Stimulated activated naive B cell treated with anti-CD40 and anti-IgM and Interleukin-4, amounts not matched to agents 10 μg/mL and 1 μg/mL and 100 μg/mL, for 72 hours (primary cell): ENCODE results near the gene NOP10.
"Not testable (repeated sequence)": the region's sequence is repeated elsewhere in the genome, so short reads cannot be mapped to it uniquely, and the experiment has no call there.

Experiments used
- ATAC-seq, 2 donors: fragments of 150-1000 bp; cut with Tn5 transposase; replicated peaks; 2 replicates each; pipeline ENCODE4 v1.10.0; 2021; ENCODE audit warnings: moderate library complexity in 1 of 2
- DNase-seq: peaks from one replicate; pipeline ENCODE4 v3.0.0; 2021
- H3K27ac Mint-ChIP-seq: one replicate; pipeline ENCODE4 v1.8.0; 2022; ENCODE audit warnings: mild to moderate bottlenecking, mixed read lengths
- H3K27me3 Mint-ChIP-seq, 2 donors: one replicate each; pipeline ENCODE4 v1.8.0; 2022; ENCODE audit warnings: mixed read lengths in 2 of 2
- H3K36me3 Mint-ChIP-seq, 2 donors: one replicate each; pipeline ENCODE4 v1.8.0; 2022; ENCODE audit warnings: mixed read lengths in 2 of 2, mild to moderate bottlenecking in 1 of 2
- H3K4me1 Mint-ChIP-seq, 2 donors: one replicate each; pipeline ENCODE4 v1.8.0; 2022; ENCODE audit warnings: mixed read lengths in 2 of 2, mild to moderate bottlenecking in 1 of 2
- H3K4me3 Mint-ChIP-seq, 2 donors: one replicate each; pipeline ENCODE4 v1.8.0; 2022; ENCODE audit warnings: mild to moderate bottlenecking in 2 of 2, mixed read lengths in 2 of 2, moderate library complexity in 1 of 2
- H3K9me3 Mint-ChIP-seq, 2 donors: one replicate each; pipeline ENCODE4 v1.8.0; 2022; ENCODE audit warnings: mixed read lengths in 2 of 2, mild to moderate bottlenecking in 1 of 2

The NOP10 gene

GRCh38 chr15:34342737-34343575, at the start of gene NOP10, which contains the start of gene NUTM1:
Gene NOP10 (minus strand): TSS chr15:34343136. CDS start chr15:34343073, 63 bp downstream.
Gene NUTM1 (plus strand): TSS chr15:34343315. CDS start chr15:34343697, 382 bp downstream.
- peaks cover 0 to under 1% of the 10 kb centered on the region in 2 donors for H3K27me3 Mint-ChIP-seq
- H3K27ac Mint-ChIP-seq: peak within 1 kb of the TSS; percentile 95
- ATAC-seq: peak; percentile 93 to 94
- peak; percentile 88 for DNase-seq
- H3K9me3 Mint-ChIP-seq: peaks cover 2 to 3% of the 10 kb centered on the region in 2 donors
- peaks cover 18 to 22% of the 10 kb centered on the region in 2 donors for H3K36me3 Mint-ChIP-seq
- no peak within 1 kb of the TSS for H3K4me3 Mint-ChIP-seq
- H3K4me1 Mint-ChIP-seq: peaks cover 12 to 36% of the 10 kb centered on the region in 2 donors

- H3K27ac Mint-ChIP-seq, ATAC-seq, DNase-seq, H3K27me3 Mint-ChIP-seq, H3K9me3 Mint-ChIP-seq, H3K4me3 Mint-ChIP-seq, H3K36me3 Mint-ChIP-seq, H3K4me1 Mint-ChIP-seq: not testable (repeated sequence)
These were observed 46.7 kb upstream of the NOP10 start for GRCh38 chr15:34389594-34390086.

GRCh38 chr15:34381829-34382521, 39.0 kb upstream of the NOP10 start:
- H3K27ac Mint-ChIP-seq, ATAC-seq, H3K4me1 Mint-ChIP-seq, H3K9me3 Mint-ChIP-seq, H3K27me3 Mint-ChIP-seq, H3K4me3 Mint-ChIP-seq, H3K36me3 Mint-ChIP-seq, DNase-seq: not testable (repeated sequence)

- not testable (repeated sequence) for H3K9me3 Mint-ChIP-seq, H3K27ac Mint-ChIP-seq, DNase-seq, H3K27me3 Mint-ChIP-seq, H3K36me3 Mint-ChIP-seq, H3K4me1 Mint-ChIP-seq, ATAC-seq, H3K4me3 Mint-ChIP-seq
These were observed 37.6 kb upstream of the NOP10 start for GRCh38 chr15:34380491-34380890.

- Mint-ChIP-seq H3K36me3 (peaks cover 0 to 7% of the 10 kb centered on the region in 2 donors), H3K27ac (no peak overlapping the region), H3K4me3 (no peak overlapping the region), H3K27me3 (no peaks in the 10 kb centered on the region), H3K9me3 (no peaks in the 10 kb centered on the region), H3K4me1 (no peaks in the 10 kb centered on the region)
- no peak for DNase-seq
- ATAC-seq: no peak
These were observed 33.9 kb upstream of the NOP10 start for GRCh38 chr15:34376856-34377255.

GRCh38 chr15:34375541-34375940, 32.6 kb upstream of the NOP10 start:
- H3K9me3 Mint-ChIP-seq, H3K27ac Mint-ChIP-seq, H3K4me3 Mint-ChIP-seq, H3K27me3 Mint-ChIP-seq, DNase-seq, ATAC-seq, H3K4me1 Mint-ChIP-seq: not testable (repeated sequence)
- H3K36me3 Mint-ChIP-seq: peaks cover 0 to 10% of the 10 kb centered on the region in 2 donors

GRCh38 chr15:34374816-34375215, 31.9 kb upstream of the NOP10 start:
- peaks cover under 1 to 8% of the 10 kb centered on the region in 2 donors for H3K4me1 Mint-ChIP-seq
- no peak overlapping the region for H3K27ac Mint-ChIP-seq
- no peak for DNase-seq
- ATAC-seq: no peak
- no peaks in the 10 kb centered on the region for H3K9me3 Mint-ChIP-seq
- H3K36me3 Mint-ChIP-seq: peaks cover 0 to 10% of the 10 kb centered on the region in 2 donors
- H3K4me3 Mint-ChIP-seq: no peak overlapping the region
- no peaks in the 10 kb centered on the region for H3K27me3 Mint-ChIP-seq

- ATAC-seq: no peak
- peaks cover 5 to 17% of the 10 kb centered on the region in 2 donors for H3K4me1 Mint-ChIP-seq
- H3K27me3 Mint-ChIP-seq: no peaks in the 10 kb centered on the region
- DNase-seq: no peak
- no peak overlapping the region for H3K27ac Mint-ChIP-seq
- H3K9me3 Mint-ChIP-seq: no peaks in the 10 kb centered on the region
- no peak overlapping the region for H3K4me3 Mint-ChIP-seq
- peaks cover 0 to 10% of the 10 kb centered on the region in 2 donors for H3K36me3 Mint-ChIP-seq
These were observed 31.0 kb upstream of the NOP10 start for GRCh38 chr15:34373951-34374350.

- Mint-ChIP-seq H3K27me3 (no peaks in the 10 kb centered on the region), H3K4me1 (peaks cover 18 to 38% of the 10 kb centered on the region in 2 donors), H3K4me3 (no peak overlapping the region), H3K36me3 (peaks cover 0 to 10% of the 10 kb centered on the region in 2 donors), H3K27ac (peak overlapping the region; percentile 62), H3K9me3 (no peaks in the 10 kb centered on the region)
- ATAC-seq (no peak), DNase-seq (no peak)
These were observed 27.7 kb upstream of the NOP10 start for GRCh38 chr15:34370643-34371042.

GRCh38 chr15:34370129-34370528, 27.2 kb upstream of the NOP10 start:
- no peak for DNase-seq
- Mint-ChIP-seq H3K36me3 (peaks cover 0 to 10% of the 10 kb centered on the region in 2 donors), H3K4me1 (peaks cover 23 to 43% of the 10 kb centered on the region in 2 donors), H3K27me3 (no peaks in the 10 kb centered on the region), H3K27ac (peak overlapping the region; percentile 62), H3K4me3 (no peak overlapping the region), H3K9me3 (no peaks in the 10 kb centered on the region)
- ATAC-seq: peak; percentile 8 to 13

- ATAC-seq: peak; percentile 84 to 87
- Mint-ChIP-seq H3K4me3 (peak within 1 kb of the TSS; percentile 90 to 99), H3K27ac (peak within 1 kb of the TSS; percentile 96), H3K4me1 (peaks cover 35 to 51% of the 10 kb centered on the region in 2 donors), H3K36me3 (peaks cover 11 to 16% of the 10 kb centered on the region in 2 donors), H3K9me3 (no peaks in the 10 kb centered on the region), H3K27me3 (no peaks in the 10 kb centered on the region)
- peak; percentile 81 for DNase-seq
These were observed 24.5 kb upstream of the NOP10 start, which contains the start of gene LPCAT4 for GRCh38 chr15:34367101-34368081. Gene LPCAT4 (minus strand): TSS chr15:34367196. CDS start chr15:34367100, 96 bp downstream.

- Mint-ChIP-seq H3K4me1 (peaks cover 35 to 51% of the 10 kb centered on the region in 2 donors), H3K27me3 (no peaks in the 10 kb centered on the region), H3K4me3 (peak overlapping the region; percentile 90 to 99), H3K9me3 (no peaks in the 10 kb centered on the region), H3K27ac (peak overlapping the region; percentile 87), H3K36me3 (peaks cover 16 to 23% of the 10 kb centered on the region in 2 donors)
- ATAC-seq (peak in 1 of 2 donors; percentile 15), DNase-seq (no peak)
These were observed 23.5 kb upstream of the NOP10 start for GRCh38 chr15:34366271-34367065.

GRCh38 chr15:34365836-34366235, 22.9 kb upstream of the NOP10 start:
- H3K27me3 Mint-ChIP-seq: no peaks in the 10 kb centered on the region
- H3K4me3 Mint-ChIP-seq: peak overlapping the region; percentile 90 to 99
- peaks cover 16 to 26% of the 10 kb centered on the region in 2 donors for H3K36me3 Mint-ChIP-seq
- peaks cover 35 to 51% of the 10 kb centered on the region in 2 donors for H3K4me1 Mint-ChIP-seq
- no peak for DNase-seq
- H3K27ac Mint-ChIP-seq: peak overlapping the region; percentile 25
- H3K9me3 Mint-ChIP-seq: no peaks in the 10 kb centered on the region
- no peak for ATAC-seq
